ENCODE measurements around the gene AMMECR1. TPM values are rescaled to one million over a fixed set of nuclear protein-coding genes. Genes with fewer than 3 reads are reported as not detected.

Gene AMMECR1
- total RNA-seq: 10 to 100 TPM; 17.6 to 19.0 TPM

DNA sequence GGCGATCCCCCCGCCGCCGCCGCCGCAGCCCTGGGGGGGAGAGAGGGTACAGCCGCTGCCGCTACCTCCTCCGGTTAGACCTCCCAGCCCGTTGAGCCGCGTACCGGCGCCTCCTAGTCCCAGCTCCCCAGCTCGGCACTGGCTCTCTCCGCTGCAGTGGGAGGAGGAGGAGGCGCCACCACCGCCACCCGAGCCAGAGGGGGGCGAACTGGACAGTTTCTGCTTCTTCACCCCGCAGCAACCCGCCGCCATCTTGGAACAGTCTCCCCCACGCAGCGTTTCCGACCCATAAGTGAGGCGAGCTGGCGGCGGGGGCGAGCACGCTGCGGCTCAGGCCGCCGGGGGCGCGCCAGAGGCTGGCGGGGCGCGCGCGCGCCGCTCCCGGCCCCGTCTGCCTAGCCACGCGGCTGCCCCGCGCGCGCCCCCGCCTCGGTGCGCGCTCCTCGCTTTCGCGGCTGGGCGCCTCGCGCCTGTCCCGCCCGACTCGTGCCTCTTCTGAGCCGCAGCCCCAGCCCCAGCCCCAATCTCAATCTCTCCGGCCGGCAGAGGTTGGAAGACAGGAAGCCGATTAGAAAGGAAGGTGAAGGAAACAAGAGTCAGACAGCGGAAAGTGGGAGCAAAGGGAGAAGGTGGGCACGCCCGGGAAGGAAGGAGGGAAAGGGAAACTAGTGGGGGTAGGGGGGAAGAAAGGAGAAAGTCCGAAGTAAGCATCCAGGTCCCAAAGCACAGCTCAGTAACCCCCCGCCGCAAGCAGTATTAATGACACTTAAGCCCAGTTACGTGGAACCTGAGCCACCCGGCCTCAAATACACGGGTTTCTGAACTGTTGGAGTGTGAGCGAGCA lies at the start of gene AMMECR1:
Gene AMMECR1 (minus strand): TSS at position 266 of the 844 bp plus-strand sequence. CDS start 14 bp downstream, at position 252.

DNA sequence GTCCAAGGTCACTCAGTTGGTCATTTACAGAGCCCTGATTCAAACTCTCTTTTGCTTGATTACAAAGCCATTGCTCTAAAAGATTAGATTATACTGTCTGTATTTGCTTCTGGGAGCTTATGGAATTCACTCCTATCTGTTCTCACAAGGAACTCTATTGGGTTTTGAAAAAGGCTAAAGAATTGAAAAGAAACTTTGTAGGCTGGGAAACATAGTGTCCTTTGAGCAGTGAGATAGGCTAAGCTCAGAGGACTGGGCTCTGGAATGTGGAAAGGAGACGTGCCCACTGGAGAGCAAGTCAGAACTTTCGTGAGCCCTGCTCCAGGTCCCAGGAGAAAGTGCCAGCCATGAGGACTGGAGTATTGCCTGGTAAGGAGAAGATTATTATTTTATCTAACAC lies 40.7 kb upstream of the AMMECR1 start, which contains the start of gene RTL9:
Gene RTL9 (plus strand): TSS at position 301 of the 400 bp plus-strand sequence. CDS start 91,770 bp downstream, outside the sequence.

Small RNA genes lying within 50 kb of the gene (small RNA-seq; reads per million reads assigned to genes)
- 0 reads per million in 2 donors for gene GNG5P2
- gene SNORD96B: 3.6 to 7.5 reads per million in 2 donors

Other genes starting within 250 kb of the AMMECR1 start
- gene RTL9, start 40.8 kb upstream of the AMMECR1 start, total RNA-seq: under 1 TPM; under 0.01 TPM